Activated CD4-positive, alpha-beta T cell treated with anti-CD3 and anti-CD28 coated beads, Interleukin-2, amount 10 ng/mL, durations not matched to agents 7 days and 5 days (primary cell): ENCODE data around the gene MTERF2. TPM values are rescaled to one million over a fixed set of nuclear protein-coding genes. Genes with fewer than 3 reads are reported as not detected.
A peak's percentile ranks its signal among the peaks of the same experiment; 100 is the strongest.
"Not testable (repeated sequence)": the region's sequence is repeated elsewhere in the genome, so short reads cannot be mapped to it uniquely, and the experiment has no call there.

ENCODE experiments used
- CTCF ChIA-PET: fragments of 350-600 bp; sonication (Branson Sonifier 250); formaldehyde crosslinking; loops from one replicate; lab custom pipeline; 2021; ENCODE audit warnings: antibody characterized with exemption; lab: Charles Lee
- POLR2A ChIA-PET: fragments of 350-600 bp; sonication (Branson Sonifier 250); formaldehyde crosslinking; loops from one replicate; lab custom pipeline; 2021; ENCODE audit warnings: antibody characterized with exemption; lab: Charles Lee
- DNase-seq: peaks from one replicate; pipeline ENCODE4 v3.0.0-alpha.2; 2020
- H3K27ac Mint-ChIP-seq: one replicate; pipeline ENCODE4 v1.8.0; 2021; ENCODE audit warnings: mild to moderate bottlenecking, moderate library complexity, mixed read lengths
- H3K27me3 Mint-ChIP-seq: one replicate; pipeline ENCODE4 v1.8.0; 2021; ENCODE audit warnings: mixed read lengths
- H3K36me3 Mint-ChIP-seq: one replicate; pipeline ENCODE4 v1.8.0; 2021; ENCODE audit warnings: low read depth, mixed read lengths
- H3K4me1 Mint-ChIP-seq: one replicate; pipeline ENCODE4 v1.8.0; 2021; ENCODE audit warnings: mixed read lengths
- H3K4me3 Mint-ChIP-seq: one replicate; pipeline ENCODE4 v1.8.0; 2021; ENCODE audit warnings: mild to moderate bottlenecking, moderate library complexity, mixed read lengths
- H3K9me3 Mint-ChIP-seq: one replicate; pipeline ENCODE4 v1.8.0; 2021; ENCODE audit warnings: mixed read lengths
- total RNA-seq, 2 experiments: library from RNA; stranded (reverse); gene quantifications; one replicate each; pipeline ENCODE4 v1.2.3, GENCODE V29; 2021

MTERF2 gene, protein sequence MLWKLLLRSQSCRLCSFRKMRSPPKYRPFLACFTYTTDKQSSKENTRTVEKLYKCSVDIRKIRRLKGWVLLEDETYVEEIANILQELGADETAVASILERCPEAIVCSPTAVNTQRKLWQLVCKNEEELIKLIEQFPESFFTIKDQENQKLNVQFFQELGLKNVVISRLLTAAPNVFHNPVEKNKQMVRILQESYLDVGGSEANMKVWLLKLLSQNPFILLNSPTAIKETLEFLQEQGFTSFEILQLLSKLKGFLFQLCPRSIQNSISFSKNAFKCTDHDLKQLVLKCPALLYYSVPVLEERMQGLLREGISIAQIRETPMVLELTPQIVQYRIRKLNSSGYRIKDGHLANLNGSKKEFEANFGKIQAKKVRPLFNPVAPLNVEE
- total RNA-seq, result 1 to 10 TPM; 6.8 to 7.7 TPM

DNA sequence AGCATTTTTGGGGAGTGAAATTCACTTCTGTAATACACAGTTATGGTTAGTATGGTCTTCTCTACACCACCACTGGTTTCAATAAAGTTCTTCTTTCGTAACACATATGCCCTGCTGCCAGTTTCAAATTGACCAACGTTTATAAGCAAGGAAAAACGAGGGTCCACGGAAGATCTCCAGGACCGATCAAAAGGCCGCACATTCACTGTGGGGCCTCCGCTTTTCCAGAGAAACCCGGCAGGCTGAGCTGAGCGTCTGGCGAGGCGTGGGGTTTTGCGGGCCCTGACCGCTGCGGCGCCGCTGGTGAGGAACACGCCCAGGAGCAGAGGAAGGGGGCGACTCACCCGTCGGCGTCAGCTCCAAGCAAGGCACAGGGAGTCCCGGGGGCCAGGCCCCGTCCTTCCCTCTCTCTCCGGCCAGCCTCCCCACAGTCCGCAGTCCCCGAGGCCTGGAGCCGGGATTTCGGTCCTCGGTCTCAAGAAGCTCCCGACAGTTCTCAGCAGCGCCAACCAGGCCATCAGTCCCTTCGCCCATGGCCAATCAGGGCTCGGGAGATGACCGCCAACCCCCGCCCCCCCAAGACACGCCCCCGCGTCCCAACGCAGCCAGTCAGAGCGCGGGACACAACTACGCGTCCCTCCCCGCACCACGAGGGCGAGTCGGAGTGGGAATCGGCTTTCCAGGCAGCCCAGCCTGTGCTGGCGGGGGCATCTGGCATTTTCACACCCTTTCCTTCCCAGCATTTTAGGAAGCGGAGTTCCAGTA is at the start of gene MTERF2:
Gene MTERF2 (minus strand): TSS at position 522 of the 765 bp plus-strand sequence. CDS start 8,432 bp downstream, outside the sequence.
- DNase-seq, result peak; percentile 81
- Mint-ChIP-seq H3K9me3 (peaks cover 5% of the 10 kb centered on the region), H3K4me3 (peak within 1 kb of the TSS; percentile 92), H3K27me3 (no peaks in the 10 kb centered on the region), H3K4me1 (peaks cover 39% of the 10 kb centered on the region), H3K36me3 (peaks cover 23% of the 10 kb centered on the region), H3K27ac (peak within 1 kb of the TSS; percentile 85)
- ChIA-PET CTCF (interaction anchor here (0.6 to 1.4 kb wide), 4 partner anchors 9 to 509 kb away, joined by 3 read pairs; no protein-coding TSS in a partner anchor), POLR2A (no interaction called here)

DNA sequence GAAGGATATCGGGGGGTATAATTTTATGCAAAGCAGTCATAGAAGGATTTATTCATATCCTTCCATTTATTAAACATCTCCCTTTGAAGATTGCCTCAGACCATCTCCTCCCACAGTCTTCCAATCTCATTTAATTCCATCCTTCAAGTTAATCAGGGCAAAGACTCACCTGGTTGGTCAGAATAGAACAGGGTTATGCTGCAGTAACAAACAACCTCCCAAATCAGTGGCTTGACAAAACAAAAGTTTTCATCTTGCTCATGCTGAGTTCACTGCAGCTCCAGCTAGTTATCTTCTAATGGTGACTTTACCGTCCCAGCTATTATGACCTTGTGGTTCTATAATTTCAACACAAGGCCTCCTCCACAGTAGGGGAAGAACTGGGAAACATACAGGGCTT is 48.8 kb upstream of the MTERF2 start:
- no peak overlapping the region for H3K4me3 Mint-ChIP-seq
- POLR2A ChIA-PET, result no interaction called here
- no peaks in the 10 kb centered on the region for H3K27me3 Mint-ChIP-seq
- H3K4me1 Mint-ChIP-seq, result no peaks in the 10 kb centered on the region
- H3K9me3 Mint-ChIP-seq, result peaks cover 10% of the 10 kb centered on the region
- H3K36me3 Mint-ChIP-seq, result peaks cover 7% of the 10 kb centered on the region
- no peak overlapping the region for H3K27ac Mint-ChIP-seq
- DNase-seq, result no peak
- CTCF ChIA-PET, result no interaction called here

DNA sequence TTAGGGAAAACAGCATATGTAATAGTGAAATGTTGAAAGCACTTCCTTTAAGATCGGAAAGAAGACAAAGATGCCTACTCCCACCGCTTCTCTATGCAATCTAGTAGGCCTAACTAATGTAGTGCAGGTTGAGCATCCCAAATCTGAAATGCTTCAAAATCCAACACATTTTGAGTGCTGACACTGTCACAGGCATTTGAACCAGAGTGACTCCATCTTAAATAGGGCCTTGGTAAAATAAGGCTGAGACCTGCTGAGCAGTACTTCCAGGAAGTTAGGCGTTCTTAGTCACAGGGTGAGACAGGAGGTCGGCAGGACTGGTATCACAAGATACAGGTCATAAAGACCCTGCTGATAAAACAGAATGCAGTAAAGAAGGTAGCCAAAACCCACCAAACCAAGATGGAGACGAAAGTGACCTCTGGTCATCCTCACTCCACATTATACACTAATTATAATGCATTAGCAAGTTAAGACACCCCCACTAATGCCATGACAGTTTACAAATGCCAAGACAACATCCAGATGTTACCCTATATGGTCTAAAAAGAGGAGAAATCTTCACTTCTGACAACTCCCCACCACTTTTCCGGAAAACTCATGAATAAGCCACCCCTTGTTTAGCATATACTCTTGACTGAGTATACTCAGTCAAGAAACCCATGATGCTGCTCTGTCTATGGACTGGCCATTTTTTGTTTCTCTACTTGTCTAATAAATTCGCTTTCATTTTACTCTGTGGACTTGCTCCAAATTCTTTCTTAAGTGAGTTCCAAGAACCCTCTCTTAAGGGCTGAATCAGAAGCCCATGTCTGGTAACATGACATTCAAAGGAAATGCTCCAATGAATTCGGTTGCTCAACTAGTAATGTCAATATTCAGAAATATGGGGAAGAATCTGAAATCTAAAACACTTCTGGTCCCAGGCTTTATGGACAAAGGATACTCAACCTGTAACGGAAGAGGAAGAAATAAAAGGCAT is 47.1 kb upstream of the MTERF2 start:
- Mint-ChIP-seq H3K27me3 (no peaks in the 10 kb centered on the region), H3K36me3 (peaks cover 7% of the 10 kb centered on the region), H3K9me3 (peaks cover 10% of the 10 kb centered on the region), H3K27ac (no peak overlapping the region), H3K4me1 (no peaks in the 10 kb centered on the region), H3K4me3 (no peak overlapping the region)
- CTCF ChIA-PET, result no interaction called here
- POLR2A ChIA-PET, result no interaction called here
- DNase-seq, result no peak

DNA sequence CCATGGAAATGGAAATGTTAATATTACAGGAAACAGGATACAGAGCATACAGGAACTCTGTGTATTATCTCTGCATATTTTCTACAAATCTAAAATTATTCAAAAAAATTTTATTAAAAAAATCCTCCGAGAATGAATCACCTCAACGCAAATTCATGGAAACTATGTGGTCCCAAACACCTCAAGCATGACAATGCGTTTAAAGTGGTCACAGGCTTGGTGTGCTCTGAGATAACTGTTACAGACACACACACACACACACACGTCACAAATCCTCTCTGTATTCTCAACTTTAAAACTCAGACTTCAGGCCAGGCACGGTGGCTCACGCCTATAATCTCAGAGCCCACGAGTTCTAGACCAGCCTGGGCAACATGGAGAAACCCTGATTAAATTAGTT is 45.3 kb upstream of the MTERF2 start:
- Mint-ChIP-seq H3K4me3 (no peak overlapping the region), H3K9me3 (peaks cover 10% of the 10 kb centered on the region), H3K36me3 (peaks cover 1% of the 10 kb centered on the region), H3K27me3 (no peaks in the 10 kb centered on the region), H3K4me1 (no peaks in the 10 kb centered on the region), H3K27ac (no peak overlapping the region)
- no peak for DNase-seq
- POLR2A ChIA-PET, result no interaction called here
- CTCF ChIA-PET, result interaction anchor here (0.6 kb wide), 1 partner anchor 21 kb away, joined by 5 read pairs; no protein-coding TSS in a partner anchor

DNA sequence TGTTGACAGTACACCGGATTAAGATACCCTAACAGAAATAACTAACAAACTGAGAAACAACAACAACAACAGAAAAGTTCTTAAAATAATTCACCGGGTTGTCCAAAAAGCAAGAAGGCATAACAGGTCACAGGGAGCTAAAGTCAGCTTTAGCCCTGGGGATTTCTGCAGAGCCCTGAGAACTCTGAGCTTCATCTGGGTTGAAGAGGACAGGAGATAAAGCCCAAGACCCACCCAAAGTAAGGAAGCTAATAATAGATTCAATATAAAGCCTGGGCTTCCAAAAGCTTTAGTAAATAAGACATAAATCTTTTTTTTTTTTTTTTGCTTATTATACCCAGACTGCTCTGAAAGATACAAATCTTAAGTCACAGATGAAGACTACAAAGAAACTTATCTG is 44.1 kb upstream of the MTERF2 start:
- no peak overlapping the region for H3K27ac Mint-ChIP-seq
- H3K27me3 Mint-ChIP-seq, result no peaks in the 10 kb centered on the region
- peaks cover 6% of the 10 kb centered on the region for H3K9me3 Mint-ChIP-seq
- H3K4me1 Mint-ChIP-seq, result no peaks in the 10 kb centered on the region
- CTCF ChIA-PET, result interaction anchor here (0.6 to 1.1 kb wide), 2 partner anchors 10 to 145 kb away, joined by 3 read pairs; no protein-coding TSS in a partner anchor
- POLR2A ChIA-PET, result no interaction called here
- DNase-seq, result no peak
- H3K36me3 Mint-ChIP-seq, result no peaks in the 10 kb centered on the region
- H3K4me3 Mint-ChIP-seq, result no peak overlapping the region

DNA sequence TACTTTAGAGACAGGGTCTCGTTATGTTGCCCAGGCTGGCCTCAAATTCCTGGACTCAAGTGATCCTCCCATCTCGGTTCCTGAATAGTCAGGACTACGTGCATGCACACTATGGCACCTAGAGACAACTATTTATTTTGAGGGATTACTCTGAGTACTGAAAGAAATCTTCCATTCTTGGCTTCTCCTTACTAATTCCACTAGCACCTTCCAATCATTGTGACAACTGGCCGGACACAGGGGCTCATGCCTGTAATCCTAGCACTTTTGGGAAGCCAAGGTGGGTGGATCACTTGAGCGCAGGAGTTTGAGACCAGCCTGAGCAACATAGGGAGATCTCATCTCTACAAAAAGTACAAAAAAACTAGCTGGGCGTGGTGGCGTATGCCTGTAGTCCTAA is 42.1 kb upstream of the MTERF2 start:
- Mint-ChIP-seq H3K4me1 (no peaks in the 10 kb centered on the region), H3K27ac (no peak overlapping the region), H3K27me3 (no peaks in the 10 kb centered on the region), H3K36me3 (no peaks in the 10 kb centered on the region), H3K4me3 (no peak overlapping the region), H3K9me3 (no peaks in the 10 kb centered on the region)
- DNase-seq, result no peak
- ChIA-PET POLR2A (no interaction called here), CTCF (interaction anchor here (0.5 kb wide), 1 partner anchor 27 kb away, joined by 4 read pairs; no protein-coding TSS in a partner anchor)

DNA sequence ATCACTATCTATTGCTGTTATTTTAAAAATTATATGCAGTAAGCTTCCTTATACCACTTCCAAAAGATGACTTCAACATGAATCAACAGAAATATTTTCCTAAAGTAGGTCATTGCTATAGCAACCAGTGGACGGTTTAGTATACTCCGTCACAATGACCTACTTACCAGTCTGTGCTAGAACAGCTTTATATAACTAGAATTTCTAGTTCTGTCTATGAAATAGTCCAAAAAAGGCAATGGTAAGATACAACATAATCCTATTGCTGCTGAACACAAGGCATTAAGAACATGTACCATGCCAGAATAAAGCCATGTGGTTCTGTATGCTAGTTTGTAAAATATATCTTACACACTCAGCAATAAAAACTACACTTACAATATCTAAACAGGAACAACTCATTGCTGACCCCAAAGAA is 40.7 kb upstream of the MTERF2 start:
- no peaks in the 10 kb centered on the region for H3K4me1 Mint-ChIP-seq
- no peaks in the 10 kb centered on the region for H3K27me3 Mint-ChIP-seq
- H3K9me3 Mint-ChIP-seq, result no peaks in the 10 kb centered on the region
- H3K4me3 Mint-ChIP-seq, result no peak overlapping the region
- CTCF ChIA-PET, result no interaction called here
- no peak for DNase-seq
- no peaks in the 10 kb centered on the region for H3K36me3 Mint-ChIP-seq
- POLR2A ChIA-PET, result no interaction called here
- peak overlapping the region; percentile 51 for H3K27ac Mint-ChIP-seq

DNA sequence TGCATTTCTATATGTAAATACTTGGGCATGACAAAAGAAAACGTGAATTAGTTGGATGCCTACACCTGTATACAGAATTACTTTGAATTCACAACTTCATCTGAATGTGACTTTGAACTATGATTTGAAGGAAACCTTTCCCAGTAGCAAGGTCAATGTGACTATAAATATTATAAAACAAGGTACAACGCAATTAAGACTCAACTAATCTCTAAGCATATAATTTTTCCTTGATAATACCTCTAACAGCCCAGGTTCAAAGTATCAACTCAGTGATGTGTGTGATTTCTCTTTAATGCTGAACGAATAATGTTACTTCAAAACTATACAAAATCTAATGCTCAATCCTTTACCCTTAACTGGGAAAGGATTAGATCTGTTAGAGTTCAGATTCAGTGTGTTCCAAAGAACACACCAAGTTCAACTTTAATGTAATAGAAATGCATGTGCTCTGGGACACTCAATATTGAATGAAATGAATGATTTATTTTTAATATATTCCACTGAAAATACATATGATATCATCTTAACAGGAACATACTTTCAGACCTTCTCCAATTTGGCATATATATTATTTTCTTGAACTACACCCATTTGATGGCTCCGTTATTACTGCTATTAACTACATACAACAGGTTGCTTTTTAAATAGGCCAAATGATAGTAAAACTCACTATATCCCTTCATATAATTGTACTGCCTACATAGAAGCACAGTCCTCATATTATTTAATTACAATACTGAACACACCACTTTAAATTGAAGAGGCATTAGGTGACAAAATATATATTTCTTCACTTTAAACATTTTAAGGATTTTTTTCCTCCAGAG is 40.1 kb upstream of the MTERF2 start:
- Mint-ChIP-seq H3K36me3 (no peaks in the 10 kb centered on the region), H3K9me3 (no peaks in the 10 kb centered on the region), H3K4me1 (no peaks in the 10 kb centered on the region), H3K27me3 (no peaks in the 10 kb centered on the region), H3K4me3 (no peak overlapping the region), H3K27ac (peak overlapping the region; percentile 51)
- ChIA-PET POLR2A (no interaction called here), CTCF (no interaction called here)
- DNase-seq, result no peak

DNA sequence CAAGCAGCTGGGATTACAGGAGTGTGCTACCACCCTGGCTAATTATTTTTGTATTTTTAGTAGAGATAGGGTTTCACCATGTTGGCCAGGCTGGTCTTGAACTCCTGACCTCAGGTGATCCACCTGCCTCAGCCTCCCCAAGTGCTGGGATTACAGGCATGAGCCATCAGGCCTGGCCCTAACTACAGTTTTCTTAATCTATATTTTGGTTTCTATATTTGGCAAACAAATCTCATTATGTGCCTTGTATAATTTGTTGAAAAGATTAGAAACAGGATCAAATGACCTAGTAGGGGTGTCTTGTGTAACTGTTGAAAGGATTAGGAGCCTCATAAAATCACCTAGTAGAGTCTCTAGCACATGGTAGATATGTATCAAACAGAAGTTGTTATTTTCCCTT is 39.4 kb upstream of the MTERF2 start:
- CTCF ChIA-PET, H3K4me1 Mint-ChIP-seq, H3K9me3 Mint-ChIP-seq, H3K36me3 Mint-ChIP-seq, H3K4me3 Mint-ChIP-seq, POLR2A ChIA-PET, DNase-seq, H3K27ac Mint-ChIP-seq, H3K27me3 Mint-ChIP-seq: not testable (repeated sequence)

DNA sequence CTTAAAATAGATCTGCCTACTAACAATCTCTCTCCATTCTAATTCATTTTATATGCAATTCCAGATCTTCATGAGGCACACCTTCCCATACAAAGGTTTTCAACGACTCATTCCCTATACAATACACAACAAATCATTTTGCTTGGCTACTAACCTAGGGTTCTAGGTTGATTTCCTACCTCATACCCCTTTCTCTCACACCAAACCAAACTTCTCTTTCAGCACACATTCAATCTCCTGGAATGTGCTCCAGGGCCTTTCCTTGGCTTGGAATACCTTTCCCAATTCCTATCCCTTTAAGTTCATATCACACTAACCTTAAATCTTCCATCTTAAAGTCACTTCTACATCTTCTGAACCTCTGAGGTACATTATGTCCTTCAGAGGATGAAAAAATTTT is 38.7 kb upstream of the MTERF2 start:
- no peak for DNase-seq
- H3K9me3 Mint-ChIP-seq, result no peaks in the 10 kb centered on the region
- no peaks in the 10 kb centered on the region for H3K36me3 Mint-ChIP-seq
- ChIA-PET POLR2A (no interaction called here), CTCF (no interaction called here)
- no peaks in the 10 kb centered on the region for H3K4me1 Mint-ChIP-seq
- no peaks in the 10 kb centered on the region for H3K27me3 Mint-ChIP-seq
- no peak overlapping the region for H3K27ac Mint-ChIP-seq
- no peak overlapping the region for H3K4me3 Mint-ChIP-seq

DNA sequence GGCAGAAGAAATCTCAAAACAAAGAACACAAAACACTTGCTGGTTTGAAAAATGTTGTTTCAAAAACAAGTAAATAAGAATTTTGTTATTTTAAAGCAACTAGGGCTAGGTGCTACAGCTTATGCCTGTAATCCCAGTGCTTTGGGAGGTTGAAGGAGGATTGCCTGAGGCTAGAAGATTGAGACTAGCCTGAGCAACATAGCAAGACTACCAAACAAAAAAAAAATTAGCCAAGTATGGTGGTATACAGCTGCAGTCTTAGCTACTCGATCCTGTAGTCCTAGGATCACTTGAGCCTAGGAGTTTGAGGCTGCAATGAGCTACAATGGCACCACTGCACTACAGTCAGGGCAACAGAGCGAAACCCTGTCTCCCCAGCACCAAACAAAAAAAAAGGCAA is 32.6 kb upstream of the MTERF2 start:
- Mint-ChIP-seq H3K27me3 (no peaks in the 10 kb centered on the region), H3K4me3 (no peak overlapping the region), H3K9me3 (no peaks in the 10 kb centered on the region), H3K27ac (no peak overlapping the region), H3K4me1 (no peaks in the 10 kb centered on the region), H3K36me3 (no peaks in the 10 kb centered on the region)
- CTCF ChIA-PET, result no interaction called here
- DNase-seq, result no peak
- POLR2A ChIA-PET, result no interaction called here

DNA sequence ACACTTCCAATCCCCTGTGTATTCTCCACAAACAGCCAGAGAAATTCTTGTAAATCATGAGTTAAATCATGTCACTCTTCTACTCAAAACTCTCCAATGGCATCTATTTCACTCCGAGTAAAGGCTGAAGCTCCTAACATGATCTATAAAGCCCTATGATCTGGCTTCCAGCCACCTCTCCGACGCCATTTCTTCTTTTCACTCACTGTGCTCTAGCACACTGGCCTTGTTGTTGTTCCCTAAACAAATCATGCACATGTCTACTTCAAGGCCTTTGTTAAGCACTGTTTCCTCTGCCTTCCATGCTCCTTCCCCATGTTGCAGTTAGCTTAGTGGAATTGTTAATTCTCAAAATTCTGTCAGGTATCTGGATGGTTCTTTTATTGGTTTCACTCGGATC is 30.1 kb upstream of the MTERF2 start:
- Mint-ChIP-seq H3K9me3 (no peaks in the 10 kb centered on the region), H3K27me3 (no peaks in the 10 kb centered on the region), H3K4me1 (no peaks in the 10 kb centered on the region), H3K36me3 (no peaks in the 10 kb centered on the region), H3K4me3 (no peak overlapping the region), H3K27ac (no peak overlapping the region)
- DNase-seq, result no peak
- CTCF ChIA-PET, result no interaction called here
- POLR2A ChIA-PET, result no interaction called here
